ENCODE measurements around the gene LIF.

Gene LIF

GRCh38 chr22:30265823-30266444 is 19.4 kb upstream of the LIF start:
- H3K4me3 ChIP-seq: peak overlapping the region; percentile 26 to 28
- peak; percentile 67 to 82 for DNase-seq

GRCh38 chr22:30265131-30265720 is 18.7 kb upstream of the LIF start:
- H3K36me3 ChIP-seq: no peaks in the 10 kb centered on the region
- intact Hi-C loops (cut with DNase I; ENCODE audit: low total_unique reads): no loop called here
- H3K4me3 ChIP-seq: no peak overlapping the region
- no peaks in the 10 kb centered on the region for H3K9me3 ChIP-seq
- TF ChIP-seq CTCF (IDR thresholded peaks at IDR 0.05): no peak
- H3K27me3 ChIP-seq: peaks cover 0 to 6% of the 10 kb centered on the region in 2 donors
- peaks cover 0 to 5% (median 4%) of the 10 kb centered on the region in 4 donors for H3K4me1 ChIP-seq
- no peak overlapping the region for H3K27ac ChIP-seq
- DNase-seq: no peak

More at GRCh38 chr22:30265823-30266444, 19.4 kb upstream of the LIF start:
- Histone ChIP-seq H3K27me3 (peaks cover 0 to 6% of the 10 kb centered on the region in 2 donors), H3K36me3 (no peaks in the 10 kb centered on the region), H3K27ac (no peak overlapping the region), H3K9me3 (no peaks in the 10 kb centered on the region), H3K4me1 (peaks cover 0 to 5% (median 4%) of the 10 kb centered on the region in 4 donors)
- no peak for TF ChIP-seq CTCF (IDR thresholded peaks at IDR 0.05)
- intact Hi-C loops (cut with DNase I; ENCODE audit: low total_unique reads): no loop called here

GRCh38 chr22:30263883-30264282 is 17.3 kb upstream of the LIF start:
- H3K36me3 ChIP-seq: no peaks in the 10 kb centered on the region
- H3K27ac ChIP-seq: no peak overlapping the region
- TF ChIP-seq CTCF (IDR thresholded peaks at IDR 0.05): no peak
- H3K27me3 ChIP-seq: peaks cover 0 to 6% of the 10 kb centered on the region in 2 donors
- no peak for DNase-seq
- peaks cover 0 to 5% (median 4%) of the 10 kb centered on the region in 4 donors for H3K4me1 ChIP-seq
- H3K9me3 ChIP-seq: no peaks in the 10 kb centered on the region
- no peak overlapping the region for H3K4me3 ChIP-seq
- intact Hi-C loops (cut with DNase I; ENCODE audit: low total_unique reads): loop anchor here (2.0 to 5.0 kb wide), 2 partner anchors 123 to 218 kb away; partner anchors contain the start of gene RNF215

GRCh38 chr22:30262917-30263741 is 16.6 kb upstream of the LIF start:
- Histone ChIP-seq H3K4me3 (peak overlapping the region in 1 of 2 donors; percentile 29), H3K9me3 (no peaks in the 10 kb centered on the region), H3K27me3 (peaks cover 0 to 6% of the 10 kb centered on the region in 2 donors), H3K36me3 (no peaks in the 10 kb centered on the region), H3K4me1 (peaks cover 0 to 5% (median 4%) of the 10 kb centered on the region in 4 donors), H3K27ac (no peak overlapping the region)
- intact Hi-C loops (cut with DNase I; ENCODE audit: low total_unique reads): loop anchor here (2.0 to 5.0 kb wide), 2 partner anchors 124 to 219 kb away; partner anchors contain the start of gene RNF215
- TF ChIP-seq CTCF (IDR thresholded peaks at IDR 0.05): peak; percentile 98 to 99
- peak; percentile 63 to 79 for DNase-seq

GRCh38 chr22:30262112-30262511 is 15.6 kb upstream of the LIF start:
- DNase-seq: no peak
- no peak for TF ChIP-seq CTCF (IDR thresholded peaks at IDR 0.05)

More at GRCh38 chr22:30262112-30262511, 15.6 kb upstream of the LIF start:
- Histone ChIP-seq H3K36me3 (no peaks in the 10 kb centered on the region), H3K27me3 (peaks cover 0 to 6% of the 10 kb centered on the region in 2 donors), H3K4me3 (no peak overlapping the region), H3K27ac (no peak overlapping the region), H3K9me3 (no peaks in the 10 kb centered on the region), H3K4me1 (peaks cover 0 to 5% (median 4%) of the 10 kb centered on the region in 4 donors)
- intact Hi-C loops (cut with DNase I; ENCODE audit: low total_unique reads): loop anchor here (2.0 to 5.0 kb wide), 2 partner anchors 125 to 220 kb away; partner anchors contain the start of gene RNF215
